ENCODE measurements around the gene ATXN7L3B. TPM values are rescaled to one million over a fixed set of nuclear protein-coding genes. Genes with fewer than 3 reads are reported as not detected.

ATXN7L3B gene
- total RNA-seq, 3 donors from 2014 or later (not counting 1 experiment from before 2014, with no cell fraction given) = 49.0 to 61.4 (median 51.6) TPM

GRCh38 chr12:74584483-74585062, 46.9 kb downstream of the ATXN7L3B start:
- intact Hi-C loops (cut with micrococcal nuclease) = no loop called here
- Mint-ChIP-seq H3K36me3 (no peaks in the 10 kb centered on the region), H3K9me3 (no peaks in the 10 kb centered on the region), H3K4me3 (no peak overlapping the region), H3K27ac (no peak overlapping the region), H3K4me1 (no peaks in the 10 kb centered on the region), H3K27me3 (ENCODE audit: low read depth in 2 of 2) (peaks cover 3 to 11% of the 10 kb centered on the region in 2 donors)
- TF ChIP-seq, protein P1, sequence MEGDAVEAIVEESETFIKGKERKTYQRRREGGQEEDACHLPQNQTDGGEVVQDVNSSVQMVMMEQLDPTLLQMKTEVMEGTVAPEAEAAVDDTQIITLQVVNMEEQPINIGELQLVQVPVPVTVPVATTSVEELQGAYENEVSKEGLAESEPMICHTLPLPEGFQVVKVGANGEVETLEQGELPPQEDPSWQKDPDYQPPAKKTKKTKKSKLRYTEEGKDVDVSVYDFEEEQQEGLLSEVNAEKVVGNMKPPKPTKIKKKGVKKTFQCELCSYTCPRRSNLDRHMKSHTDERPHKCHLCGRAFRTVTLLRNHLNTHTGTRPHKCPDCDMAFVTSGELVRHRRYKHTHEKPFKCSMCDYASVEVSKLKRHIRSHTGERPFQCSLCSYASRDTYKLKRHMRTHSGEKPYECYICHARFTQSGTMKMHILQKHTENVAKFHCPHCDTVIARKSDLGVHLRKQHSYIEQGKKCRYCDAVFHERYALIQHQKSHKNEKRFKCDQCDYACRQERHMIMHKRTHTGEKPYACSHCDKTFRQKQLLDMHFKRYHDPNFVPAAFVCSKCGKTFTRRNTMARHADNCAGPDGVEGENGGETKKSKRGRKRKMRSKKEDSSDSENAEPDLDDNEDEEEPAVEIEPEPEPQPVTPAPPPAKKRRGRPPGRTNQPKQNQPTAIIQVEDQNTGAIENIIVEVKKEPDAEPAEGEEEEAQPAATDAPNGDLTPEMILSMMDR (IDR thresholded peaks at IDR 0.05) = no peak
- H3K27me3 ChIP-seq (ENCODE audit: control insufficient read depth, insufficient read depth, low read length) = no peaks in the 10 kb centered on the region
- no peak for ATAC-seq
- H3K4me3 ChIP-seq (ENCODE audit: low read length) = no peak overlapping the region
- no peaks in the 10 kb centered on the region for H3K36me3 ChIP-seq (ENCODE audit: control insufficient read depth, insufficient read depth, low read length)
- H3K4me1 ChIP-seq (ENCODE audit: control insufficient read depth, insufficient read depth, low read length) = no peaks in the 10 kb centered on the region
- no peak for DNase-seq
- H3K27ac ChIP-seq (ENCODE audit: low read length) = no peak overlapping the region
- 70% methylated on average over 3 of the region's 3 CpGs for WGBS (ENCODE audit: insufficient coverage)
- no peaks in the 10 kb centered on the region for H3K9me3 ChIP-seq (ENCODE audit: control insufficient read depth, insufficient read depth, low read length)

DNA sequence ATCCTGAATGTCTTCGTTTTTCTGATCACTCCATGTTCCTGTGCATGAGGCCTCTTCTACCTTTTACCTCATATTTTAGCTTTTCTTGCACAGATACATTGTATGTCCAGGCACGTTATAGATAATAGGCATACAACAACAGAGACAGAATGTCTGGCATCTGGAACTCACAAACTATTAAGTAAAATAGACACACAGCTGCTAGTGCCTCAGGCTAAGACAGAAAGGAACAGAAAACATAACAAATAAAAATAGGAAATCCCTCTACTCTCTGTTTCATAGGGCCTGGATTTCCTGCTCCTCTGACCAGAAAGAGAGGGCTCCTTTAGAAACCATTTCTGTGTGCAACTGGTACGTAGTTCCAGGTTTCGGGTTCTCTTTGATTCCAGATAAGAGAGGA, 48.6 kb downstream of the ATXN7L3B start:
- Histone ChIP-seq H3K27ac (ENCODE audit: low read length) (no peak overlapping the region), H3K9me3 (ENCODE audit: control insufficient read depth, insufficient read depth, low read length) (no peaks in the 10 kb centered on the region), H3K4me1 (ENCODE audit: control insufficient read depth, insufficient read depth, low read length) (no peaks in the 10 kb centered on the region), H3K36me3 (ENCODE audit: control insufficient read depth, insufficient read depth, low read length) (no peaks in the 10 kb centered on the region), H3K4me3 (ENCODE audit: low read length) (no peak overlapping the region), H3K27me3 (ENCODE audit: control insufficient read depth, insufficient read depth, low read length) (no peaks in the 10 kb centered on the region)
- Mint-ChIP-seq H3K4me1 (no peaks in the 10 kb centered on the region), H3K27ac (no peak overlapping the region), H3K9me3 (no peaks in the 10 kb centered on the region), H3K36me3 (no peaks in the 10 kb centered on the region), H3K4me3 (no peak overlapping the region), H3K27me3 (ENCODE audit: low read depth in 2 of 2) (no peaks in the 10 kb centered on the region)
- TF ChIP-seq, protein P1 (IDR thresholded peaks at IDR 0.05) = no peak
- no peak for DNase-seq
- intact Hi-C loops (cut with micrococcal nuclease) = no loop called here
- 78% methylated on average over 4 of the region's 4 CpGs for WGBS (ENCODE audit: insufficient coverage)
- no peak for ATAC-seq
